Pons (tissue), 1 donor: Measurements from ENCODE around the gene CHRNA1.
"Not testable (repeated sequence)": the region's sequence is repeated elsewhere in the genome, so short reads cannot be mapped to it uniquely, and the experiment has no call there.

Experiments
- DNase-seq: peaks from one replicate; pipeline ENCODE4 v3.0.0-alpha.2; 2016; ENCODE audit warnings: low spot score

Gene CHRNA1

DNA sequence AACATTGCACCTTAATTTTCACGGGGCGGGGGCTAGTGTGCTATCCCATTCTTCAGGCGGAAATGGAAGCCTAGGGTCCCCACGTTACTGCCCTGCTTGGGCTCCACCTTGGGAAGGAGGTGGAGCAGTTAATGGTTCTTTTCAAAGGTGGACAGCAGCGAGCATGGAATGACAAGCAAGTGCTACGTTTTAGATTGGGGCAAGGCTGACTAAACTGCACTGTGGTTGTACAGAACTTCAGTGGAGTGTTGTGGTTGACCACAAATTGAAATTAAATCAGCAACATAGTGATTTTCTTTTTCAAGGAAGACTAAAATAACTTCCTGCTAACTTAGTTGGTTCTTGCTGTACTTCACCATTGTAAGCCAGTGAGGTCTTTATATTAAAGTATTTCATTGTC, 47.0 kb downstream of the CHRNA1 start:
- no peak for DNase-seq

DNA sequence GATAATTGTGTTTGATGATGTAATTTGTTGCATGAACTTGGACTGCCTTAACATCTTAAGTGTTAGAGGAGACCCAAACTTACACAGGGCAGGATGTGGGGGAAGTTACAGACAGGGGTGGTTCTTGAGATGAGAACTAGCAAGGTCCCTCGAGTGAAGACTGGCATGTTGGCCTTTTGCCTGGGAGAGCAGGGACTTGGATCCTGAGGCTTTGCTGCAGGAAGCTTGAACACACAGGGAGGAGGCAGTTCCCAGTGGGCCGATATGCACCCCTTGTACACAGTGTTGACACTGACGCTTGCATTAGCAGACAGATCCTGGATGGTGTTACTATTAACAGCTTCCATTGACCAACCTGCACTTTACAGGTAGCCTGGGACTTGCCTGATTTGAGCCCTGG, 47.5 kb downstream of the CHRNA1 start:
- DNase-seq = no peak

DNA sequence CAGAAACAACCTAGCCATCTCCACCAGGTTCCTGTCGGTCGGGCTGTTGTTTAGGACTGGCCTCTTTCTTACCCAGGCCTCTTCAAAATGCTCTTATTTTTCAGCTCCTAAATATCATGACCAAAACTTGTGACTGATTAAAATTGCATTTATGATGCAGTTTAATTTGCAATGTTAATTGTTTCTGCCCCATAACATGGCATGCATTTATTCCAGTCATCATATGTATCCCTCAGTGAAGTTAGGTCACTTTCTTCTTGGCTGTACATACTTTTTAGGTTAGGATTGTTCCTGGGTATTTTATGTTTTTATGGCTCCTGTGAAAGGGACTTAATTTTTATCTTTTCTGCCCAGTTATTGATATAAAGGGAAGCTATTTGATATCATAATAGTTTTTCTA, 50.6 kb downstream of the CHRNA1 start:
- no peak for DNase-seq

- DNase-seq = no peak
Observed at GRCh38 chr2:174711206-174711605, 53.1 kb downstream of the CHRNA1 start.

DNA sequence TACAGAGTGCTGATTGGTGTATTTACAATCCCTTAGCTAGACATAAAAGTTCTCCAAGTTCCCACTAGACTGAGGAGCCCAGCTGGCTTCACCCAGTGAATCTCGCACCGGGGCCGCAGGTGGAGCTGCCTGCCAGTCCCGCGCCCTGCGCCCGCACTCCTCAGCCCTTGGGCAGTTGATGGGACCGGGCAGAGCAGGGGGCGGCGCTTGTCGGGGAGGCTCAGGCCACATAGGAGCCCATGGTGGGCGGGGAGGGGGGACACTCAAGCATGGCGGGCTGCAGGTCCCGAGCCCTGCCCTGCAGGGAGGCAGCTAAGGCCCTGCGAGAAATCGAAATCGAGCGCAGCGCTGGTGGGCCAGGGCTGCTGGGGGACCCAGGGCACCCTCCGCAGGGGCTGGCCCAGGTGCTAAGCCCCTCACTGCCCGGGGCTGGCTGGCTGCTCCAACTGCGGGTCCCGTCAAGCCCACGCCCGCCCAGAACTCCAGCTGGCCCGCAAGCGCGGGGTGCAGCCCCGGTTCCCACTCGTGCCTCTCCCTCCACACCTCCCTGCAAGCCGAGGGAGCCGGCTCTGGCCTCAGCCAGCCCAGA, 54.8 kb downstream of the CHRNA1 start:
- not testable (repeated sequence) for DNase-seq

DNA sequence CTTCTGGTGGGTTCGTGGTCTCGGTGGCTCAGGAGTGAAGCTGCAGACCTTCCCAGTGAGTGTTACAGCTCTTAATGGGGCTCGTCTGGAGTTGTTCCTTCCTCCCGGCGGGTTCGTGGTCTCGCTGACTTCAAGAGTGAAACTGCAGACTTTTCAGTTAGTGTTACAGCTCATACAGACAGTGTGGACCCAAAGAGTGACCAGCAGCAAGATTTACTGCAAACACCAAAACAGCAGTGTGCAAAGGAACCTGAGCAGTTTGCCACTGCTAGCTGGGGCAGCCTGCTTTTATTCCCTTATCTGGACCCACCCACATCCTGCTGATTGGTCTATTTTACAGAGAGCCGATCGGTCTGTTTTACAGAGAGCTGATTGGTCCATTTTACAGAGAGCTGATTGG, 55.6 kb downstream of the CHRNA1 start:
- DNase-seq = no peak

- DNase-seq = no peak
Observed at GRCh38 chr2:174705321-174705720, 59.0 kb downstream of the CHRNA1 start.

DNA sequence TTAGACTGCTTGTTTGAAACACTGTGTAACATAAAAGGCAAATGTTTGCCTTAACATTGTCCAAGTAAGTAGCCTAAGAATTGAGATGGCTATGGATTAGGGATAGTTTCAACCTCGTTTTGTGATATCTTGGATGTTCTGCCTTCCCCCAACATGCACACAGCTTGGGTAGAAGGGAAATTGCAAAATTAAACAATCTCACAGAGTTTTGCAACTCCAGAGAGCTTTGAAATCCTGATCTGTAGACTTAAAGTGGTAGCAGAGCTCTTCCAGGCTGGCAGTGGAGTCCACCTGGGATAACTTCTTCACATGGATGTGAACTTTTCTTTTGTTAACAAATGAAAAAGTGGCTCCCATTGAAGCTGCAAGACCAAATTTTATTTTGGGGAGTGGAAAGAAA, 59.6 kb downstream of the CHRNA1 start:
- no peak for DNase-seq

DNA sequence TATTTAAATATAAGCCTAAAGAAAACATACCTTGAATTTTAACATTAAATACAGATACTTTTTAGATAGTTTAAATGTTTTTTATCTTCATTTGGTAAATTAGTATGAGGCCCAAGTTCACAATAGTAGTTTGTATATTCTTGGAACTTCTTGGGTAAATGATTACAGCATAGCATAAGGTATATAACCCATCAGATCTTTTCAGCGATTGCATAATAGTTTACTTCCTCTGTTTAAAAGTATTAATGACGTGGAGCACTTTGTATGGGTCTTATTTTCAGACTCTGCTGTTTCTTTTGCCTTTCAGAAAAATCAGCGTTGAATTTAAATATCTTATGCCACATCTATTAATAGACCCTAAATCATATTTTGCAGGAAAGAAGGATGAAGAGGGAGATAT, 60.2 kb downstream of the CHRNA1 start:
- DNase-seq = no peak

DNA sequence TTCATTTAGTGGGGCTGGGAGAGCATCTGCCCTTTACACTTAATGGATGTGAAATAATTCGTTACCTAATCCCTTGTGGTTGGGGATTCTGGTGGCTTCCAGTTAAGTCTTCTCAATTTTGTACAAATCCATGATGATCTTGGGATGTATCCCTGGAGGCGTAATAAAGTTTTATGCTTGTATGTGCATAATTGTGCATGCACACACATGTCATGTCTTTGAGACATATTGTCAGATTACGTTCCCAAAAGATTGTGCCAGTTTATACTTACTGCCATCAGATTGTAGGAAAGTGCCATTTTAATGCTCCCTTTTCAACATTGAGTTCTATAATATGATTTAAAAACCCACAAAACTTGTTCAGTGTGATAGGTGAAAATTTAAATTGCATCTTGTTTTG, 60.8 kb downstream of the CHRNA1 start:
- DNase-seq = no peak

DNA sequence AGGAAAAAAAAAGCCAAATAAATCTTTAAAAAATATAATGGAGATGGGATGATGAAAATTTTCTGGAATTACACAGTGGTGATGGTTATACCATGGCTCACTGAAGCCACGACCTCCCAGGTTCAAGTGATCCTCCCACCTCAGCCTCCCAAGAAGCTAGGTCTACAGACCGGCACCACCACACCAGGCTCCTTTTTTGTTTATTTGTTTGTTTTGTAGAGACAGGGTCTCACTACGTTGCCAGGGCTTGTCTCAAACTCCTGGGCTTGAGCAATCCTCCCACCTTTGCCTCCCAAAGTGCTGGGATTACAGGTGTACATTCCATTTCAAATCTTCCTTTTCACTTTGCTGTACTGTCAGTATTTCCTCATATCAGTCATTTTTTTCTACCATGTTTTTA, 61.7 kb downstream of the CHRNA1 start:
- no peak for DNase-seq

DNA sequence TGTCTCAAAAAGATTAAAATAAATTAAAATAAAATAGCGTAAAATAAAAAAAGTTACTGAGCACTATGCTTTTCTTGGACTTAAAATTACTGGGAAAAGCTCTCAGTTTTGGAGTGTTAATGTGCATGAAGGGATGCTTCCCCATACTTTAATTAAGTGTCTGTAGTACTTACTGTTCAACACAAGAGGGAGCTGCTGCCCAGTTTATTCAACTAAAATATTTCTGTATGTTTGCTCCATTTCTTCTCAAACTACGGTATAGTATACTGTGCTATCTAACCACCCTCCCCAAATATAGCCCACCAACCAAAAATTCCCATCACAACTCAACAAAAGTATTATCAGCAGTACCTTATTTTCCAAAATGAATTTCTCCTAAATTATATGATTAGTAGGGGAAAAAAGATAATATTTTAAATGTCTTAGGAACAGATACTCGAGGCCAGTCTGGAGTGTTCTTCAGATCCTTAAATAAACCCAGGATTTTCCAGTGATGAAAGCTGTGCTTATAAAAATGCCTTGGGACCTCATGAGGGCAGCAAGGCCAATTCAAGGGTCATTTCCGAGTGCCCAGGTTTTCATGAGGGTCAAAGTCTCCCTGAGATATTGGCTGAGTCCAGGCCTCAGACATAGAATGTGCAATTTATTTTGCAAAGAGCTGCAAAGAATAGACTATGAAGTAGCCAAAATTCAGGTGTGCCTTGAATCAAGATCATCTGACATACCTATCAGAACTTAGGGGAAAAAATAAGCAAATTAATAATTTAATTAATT, 64.1 kb downstream of the CHRNA1 start:
- peak; percentile 81 for DNase-seq
